ENCODE measurements around the gene STEAP1. TPM values are rescaled to one million over a fixed set of nuclear protein-coding genes. Genes with fewer than 3 reads are reported as not detected.
A peak's percentile ranks its signal among the peaks of the same experiment; 100 is the strongest.
"Not testable (repeated sequence)": the region's sequence is repeated elsewhere in the genome, so short reads cannot be mapped to it uniquely, and the experiment has no call there.

Gene STEAP1
- total RNA-seq, 4 donors from 2014 or later: 4.1 to 36.4 (median 18.6) TPM

DNA sequence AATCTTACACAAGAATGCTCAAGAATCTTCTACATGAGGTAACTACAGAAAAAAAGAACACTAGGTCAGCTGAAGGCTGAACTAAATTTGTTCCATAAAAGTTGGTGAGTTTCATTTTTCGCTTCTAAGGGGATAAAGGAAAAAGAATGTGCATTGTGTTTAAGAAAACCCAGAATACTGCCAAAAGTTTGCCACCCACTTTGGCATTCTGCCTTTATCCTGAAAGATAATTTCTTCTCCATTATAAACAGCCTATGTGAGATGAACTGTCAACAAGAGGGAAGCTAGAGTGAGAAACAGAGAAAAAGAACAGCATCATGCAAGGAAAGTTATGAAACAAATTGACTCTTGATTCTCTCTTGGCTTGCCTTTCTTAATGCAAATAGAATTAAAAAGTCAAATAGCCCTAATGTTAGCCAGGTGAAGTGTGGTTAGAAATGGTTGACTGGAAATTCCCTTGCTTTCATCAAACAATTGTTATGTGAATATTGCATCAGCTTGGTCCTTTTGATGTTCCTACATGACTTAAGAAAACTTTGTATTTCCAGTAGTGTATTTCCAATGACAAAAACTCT, 25.8 kb downstream of the STEAP1 start:
- TF ChIP-seq POLR2AphosphoS5 (IDR thresholded peaks at IDR 0.05) (no peak), EP300 (IDR thresholded peaks at IDR 0.05; ENCODE audit: low read depth) (no peak), POLR2A (IDR thresholded peaks at IDR 0.05) (no peak)
- TF ChIP-seq, protein P1, sequence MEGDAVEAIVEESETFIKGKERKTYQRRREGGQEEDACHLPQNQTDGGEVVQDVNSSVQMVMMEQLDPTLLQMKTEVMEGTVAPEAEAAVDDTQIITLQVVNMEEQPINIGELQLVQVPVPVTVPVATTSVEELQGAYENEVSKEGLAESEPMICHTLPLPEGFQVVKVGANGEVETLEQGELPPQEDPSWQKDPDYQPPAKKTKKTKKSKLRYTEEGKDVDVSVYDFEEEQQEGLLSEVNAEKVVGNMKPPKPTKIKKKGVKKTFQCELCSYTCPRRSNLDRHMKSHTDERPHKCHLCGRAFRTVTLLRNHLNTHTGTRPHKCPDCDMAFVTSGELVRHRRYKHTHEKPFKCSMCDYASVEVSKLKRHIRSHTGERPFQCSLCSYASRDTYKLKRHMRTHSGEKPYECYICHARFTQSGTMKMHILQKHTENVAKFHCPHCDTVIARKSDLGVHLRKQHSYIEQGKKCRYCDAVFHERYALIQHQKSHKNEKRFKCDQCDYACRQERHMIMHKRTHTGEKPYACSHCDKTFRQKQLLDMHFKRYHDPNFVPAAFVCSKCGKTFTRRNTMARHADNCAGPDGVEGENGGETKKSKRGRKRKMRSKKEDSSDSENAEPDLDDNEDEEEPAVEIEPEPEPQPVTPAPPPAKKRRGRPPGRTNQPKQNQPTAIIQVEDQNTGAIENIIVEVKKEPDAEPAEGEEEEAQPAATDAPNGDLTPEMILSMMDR (IDR thresholded peaks at IDR 0.05): no peak
- Histone ChIP-seq H3K27ac (no peak overlapping the region), H3K4me1 (peaks cover 0 to 9% (median 0%) of the 10 kb centered on the region in 4 donors), H3K27me3 (no peaks in the 10 kb centered on the region), H3K9me3 (no peaks in the 10 kb centered on the region), H3K4me3 (no peak overlapping the region), H3K36me3 (no peaks in the 10 kb centered on the region)
- intact Hi-C loops (cut with DNase I; ENCODE audit: low total_unique reads) (no loop called here), in situ Hi-C loops (cut with MboI; ENCODE audit: low pct_ligation_motif_present in 1 of 4, low pct_unique_long_range_greater_than_20kb in 1 of 4, low sequenced_read_pairs in 3 of 4) (no loop called here)
- DNase-seq: no peak
- WGBS, 2 donors (ENCODE audit: low coverage in 1 of 2): 64 to 66% methylated on average over 1 of the region's 1 CpG

DNA sequence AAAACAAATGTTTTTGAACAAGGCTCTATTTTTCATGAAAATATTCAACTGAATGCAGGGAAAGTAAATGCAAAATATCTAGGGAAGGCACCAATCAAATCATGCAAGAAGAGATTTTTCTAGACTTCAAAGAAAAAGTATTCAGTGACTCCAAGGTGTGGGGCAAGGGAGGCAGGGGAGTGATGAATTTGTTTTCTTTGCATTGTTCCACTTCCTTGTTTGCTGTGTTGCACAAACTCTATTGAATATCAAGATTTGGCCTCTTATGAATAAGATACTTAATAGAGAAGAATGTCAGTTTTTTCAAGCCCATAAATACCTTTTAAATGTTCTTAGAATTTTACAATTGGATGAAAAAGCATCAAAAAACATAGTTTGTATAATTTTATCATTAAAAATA, 26.4 kb downstream of the STEAP1 start:
- no peak for DNase-seq
- Histone ChIP-seq H3K4me3 (no peak overlapping the region), H3K27me3 (no peaks in the 10 kb centered on the region), H3K9me3 (no peaks in the 10 kb centered on the region), H3K36me3 (no peaks in the 10 kb centered on the region), H3K4me1 (peaks cover 0 to 9% (median 0%) of the 10 kb centered on the region in 4 donors), H3K27ac (no peak overlapping the region)
- in situ Hi-C loops (cut with MboI; ENCODE audit: low pct_ligation_motif_present in 1 of 4, low pct_unique_long_range_greater_than_20kb in 1 of 4, low sequenced_read_pairs in 3 of 4) (no loop called here), intact Hi-C loops (cut with DNase I; ENCODE audit: low total_unique reads) (no loop called here)
- TF ChIP-seq POLR2A (IDR thresholded peaks at IDR 0.05) (no peak), EP300 (IDR thresholded peaks at IDR 0.05; ENCODE audit: low read depth) (no peak), POLR2AphosphoS5 (IDR thresholded peaks at IDR 0.05) (no peak)
- TF ChIP-seq, protein P1 (IDR thresholded peaks at IDR 0.05): no peak

DNA sequence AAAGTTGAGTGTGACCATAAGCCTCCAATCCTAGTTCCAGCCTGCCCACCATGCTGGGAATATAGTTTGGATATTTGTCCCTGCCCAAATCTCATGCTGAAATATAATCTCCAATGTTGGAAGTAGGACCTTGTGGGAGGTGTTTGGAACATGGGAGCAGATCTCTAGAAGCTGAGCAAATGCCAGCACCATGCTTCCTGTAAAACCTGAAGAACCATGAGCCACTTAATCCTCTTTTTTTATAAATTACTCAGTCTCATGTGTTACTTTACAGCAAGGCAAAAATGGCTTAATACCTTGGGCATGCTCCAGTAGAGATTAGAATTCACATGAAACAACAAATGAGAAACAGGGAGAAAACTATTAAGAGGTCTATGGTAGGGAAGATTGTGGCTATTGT, 27.2 kb downstream of the STEAP1 start:
- no peak overlapping the region for H3K4me3 ChIP-seq
- TF ChIP-seq EP300 (IDR thresholded peaks at IDR 0.05; ENCODE audit: low read depth) (no peak), POLR2AphosphoS5 (IDR thresholded peaks at IDR 0.05) (no peak), POLR2A (IDR thresholded peaks at IDR 0.05) (no peak)
- TF ChIP-seq, protein P1 (IDR thresholded peaks at IDR 0.05): no peak
- no peaks in the 10 kb centered on the region for H3K9me3 ChIP-seq
- H3K36me3 ChIP-seq: no peaks in the 10 kb centered on the region
- H3K27ac ChIP-seq: no peak overlapping the region
- intact Hi-C loops (cut with DNase I; ENCODE audit: low total_unique reads) (no loop called here), in situ Hi-C loops (cut with MboI; ENCODE audit: low pct_ligation_motif_present in 1 of 4, low pct_unique_long_range_greater_than_20kb in 1 of 4, low sequenced_read_pairs in 3 of 4) (no loop called here)
- H3K27me3 ChIP-seq: no peaks in the 10 kb centered on the region
- H3K4me1 ChIP-seq: peaks cover 0 to 9% (median 0%) of the 10 kb centered on the region in 4 donors
- DNase-seq: no peak

DNA sequence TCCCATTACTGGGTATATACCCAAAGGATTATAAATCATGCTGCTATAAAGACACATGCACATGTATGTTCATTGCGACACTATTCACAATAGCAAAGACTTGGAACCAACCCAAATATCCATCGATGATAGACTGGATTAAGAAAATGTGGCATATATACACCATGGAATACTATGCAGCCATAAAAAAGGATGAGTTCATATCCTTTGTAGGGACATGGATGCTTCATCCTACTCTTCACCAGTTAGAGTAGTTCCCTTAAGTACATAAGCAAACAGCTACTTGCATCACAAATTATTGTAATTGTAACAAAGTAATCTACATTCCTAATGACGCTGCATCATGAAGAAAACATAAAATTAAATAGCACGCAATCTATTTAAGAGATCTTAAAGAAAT, 32.0 kb downstream of the STEAP1 start:
- peaks cover 0 to 12% (median 7%) of the 10 kb centered on the region in 4 donors for H3K4me1 ChIP-seq
- intact Hi-C loops (cut with DNase I; ENCODE audit: low total_unique reads); in situ Hi-C loops (cut with MboI; ENCODE audit: low pct_ligation_motif_present in 1 of 4, low pct_unique_long_range_greater_than_20kb in 1 of 4, low sequenced_read_pairs in 3 of 4); H3K4me3 ChIP-seq; H3K36me3 ChIP-seq; H3K9me3 ChIP-seq; H3K27ac ChIP-seq; H3K27me3 ChIP-seq; DNase-seq: not testable (repeated sequence)
- WGBS, 2 donors (ENCODE audit: low coverage in 1 of 2): 74 to 86% methylated on average over 4 of the region's 4 CpGs

DNA sequence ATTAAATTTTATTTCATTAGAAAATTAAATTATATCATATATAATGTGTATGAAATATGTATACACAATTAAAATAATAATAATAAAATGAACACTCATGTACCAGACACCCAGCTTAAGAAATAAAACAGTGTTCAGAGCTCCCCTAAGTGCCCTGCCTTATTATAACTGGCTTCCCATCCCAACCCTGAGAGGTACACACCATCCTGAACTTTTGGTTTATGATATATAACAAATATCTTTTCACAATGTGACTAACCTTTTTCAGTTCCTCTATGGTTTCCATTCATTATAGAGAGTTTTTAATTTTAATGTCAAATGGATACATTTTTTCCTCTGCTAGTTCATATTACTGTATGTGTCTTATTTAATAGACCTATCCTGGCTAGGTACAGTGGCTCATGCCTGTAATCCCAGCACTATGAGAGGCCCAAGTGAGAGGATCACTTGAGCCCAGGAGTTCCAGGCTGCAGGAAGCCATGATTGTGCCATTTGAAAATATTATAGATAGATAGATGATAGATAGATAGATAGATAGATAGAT, 33.3 kb downstream of the STEAP1 start:
- Histone ChIP-seq H3K9me3 (no peaks in the 10 kb centered on the region), H3K4me1 (peaks cover 0 to 11% (median 7%) of the 10 kb centered on the region in 4 donors), H3K36me3 (no peaks in the 10 kb centered on the region), H3K27ac (peak overlapping the region in 2 of 4 donors; percentile 73 to 74), H3K27me3 (no peaks in the 10 kb centered on the region), H3K4me3 (no peak overlapping the region)
- intact Hi-C loops (cut with DNase I; ENCODE audit: low total_unique reads): no loop called here
- no peak for DNase-seq
- in situ Hi-C loops (cut with MboI; ENCODE audit: low pct_ligation_motif_present in 1 of 4, low pct_unique_long_range_greater_than_20kb in 1 of 4, low sequenced_read_pairs in 3 of 4): no loop called here
- TF ChIP-seq, protein P1 (IDR thresholded peaks at IDR 0.05): no peak
- TF ChIP-seq POLR2AphosphoS5 (IDR thresholded peaks at IDR 0.05) (no peak), POLR2A (IDR thresholded peaks at IDR 0.05) (no peak), EP300 (IDR thresholded peaks at IDR 0.05; ENCODE audit: low read depth) (no peak)
